Measurements from ENCODE around the gene NLRX1. TPM values are rescaled to one million over a fixed set of nuclear protein-coding genes. Genes with fewer than 3 reads are reported as not detected.
"Not testable (repeated sequence)": the region's sequence is repeated elsewhere in the genome, so short reads cannot be mapped to it uniquely, and the experiment has no call there.

The NLRX1 gene
- total RNA-seq, 2 donors from 2014 or later = 14.8 to 17.9 TPM

DNA sequence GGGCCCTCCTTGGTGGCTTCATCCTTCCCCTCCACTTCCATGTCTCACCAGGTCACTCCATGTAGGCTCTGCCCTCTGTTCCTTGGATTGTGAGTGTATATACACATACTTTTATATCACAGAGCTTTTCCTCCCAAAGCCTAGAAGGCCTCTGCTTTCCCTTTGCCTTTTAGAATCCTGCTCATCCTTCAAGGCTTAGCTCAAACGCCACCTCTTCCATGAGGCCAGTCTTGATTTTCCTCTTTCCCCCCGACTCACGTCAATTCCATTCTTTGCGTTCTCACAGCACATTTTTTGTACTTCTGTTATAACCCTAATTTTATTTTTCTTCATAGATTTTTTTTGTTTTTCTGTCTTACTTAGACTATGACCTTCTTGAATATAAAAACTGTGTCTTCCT lies 15.9 kb upstream of the NLRX1 start:
- intact Hi-C loops (cut with DNase I, micrococcal nuclease) = no loop called here
- DNase-seq = no peak
- ATAC-seq = no peak

DNA sequence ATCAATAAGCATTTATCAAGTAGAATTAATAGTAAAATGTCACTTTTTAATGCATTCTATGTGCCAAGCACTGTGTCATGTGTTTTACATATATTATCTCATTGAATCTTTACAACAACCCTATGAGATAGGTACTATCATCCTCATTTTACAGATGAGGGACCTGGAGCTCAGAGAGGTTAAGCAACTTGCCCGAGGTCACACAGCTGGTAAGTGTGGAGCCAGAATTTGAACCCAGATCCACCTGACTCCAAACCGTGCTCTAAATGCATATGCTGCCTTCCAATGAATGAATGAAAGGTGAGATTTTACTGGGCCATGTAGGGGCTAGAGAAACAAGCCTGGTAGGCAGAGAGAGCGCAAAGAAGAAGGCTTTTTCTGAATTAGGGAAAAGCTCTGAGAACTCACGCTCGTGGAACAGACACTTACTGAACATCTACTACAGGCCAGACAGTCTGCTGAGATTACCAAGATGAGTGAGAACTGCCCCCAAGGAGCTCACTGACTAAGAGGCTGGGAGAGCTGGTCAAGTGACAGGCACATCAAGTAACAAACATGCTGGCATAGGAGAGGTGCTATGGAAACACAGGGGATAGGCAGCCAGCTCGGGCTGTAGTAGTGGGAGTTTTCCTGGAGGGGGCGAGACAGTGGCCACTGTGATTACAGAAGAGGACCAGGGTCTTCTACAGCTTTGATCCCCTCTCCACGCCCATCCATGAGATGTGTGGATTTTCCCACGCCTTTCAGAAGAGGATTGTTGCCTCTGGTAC lies 15.3 kb upstream of the NLRX1 start:
- ATAC-seq (no peak), DNase-seq (no peak)
- intact Hi-C loops (cut with DNase I, micrococcal nuclease) = no loop called here

DNA sequence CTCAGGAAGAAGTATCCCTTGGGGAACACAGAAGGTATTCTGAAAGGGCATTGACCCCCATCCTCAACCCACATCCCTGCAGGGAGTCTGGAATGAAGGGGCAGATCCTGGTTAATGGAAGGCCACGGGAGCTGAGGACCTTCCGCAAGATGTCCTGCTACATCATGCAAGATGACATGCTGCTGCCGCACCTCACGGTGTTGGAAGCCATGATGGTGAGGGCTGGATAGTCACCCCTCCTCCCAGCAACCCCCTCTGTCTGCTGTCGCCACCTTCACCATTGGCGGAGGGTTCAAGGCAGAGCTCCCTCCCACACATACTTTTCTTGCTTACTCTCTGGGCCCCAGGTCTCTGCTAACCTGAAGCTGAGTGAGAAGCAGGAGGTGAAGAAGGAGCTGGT lies 14.3 kb upstream of the NLRX1 start:
- ATAC-seq (no peak), DNase-seq (no peak)
- intact Hi-C loops (cut with DNase I, micrococcal nuclease) = no loop called here

DNA sequence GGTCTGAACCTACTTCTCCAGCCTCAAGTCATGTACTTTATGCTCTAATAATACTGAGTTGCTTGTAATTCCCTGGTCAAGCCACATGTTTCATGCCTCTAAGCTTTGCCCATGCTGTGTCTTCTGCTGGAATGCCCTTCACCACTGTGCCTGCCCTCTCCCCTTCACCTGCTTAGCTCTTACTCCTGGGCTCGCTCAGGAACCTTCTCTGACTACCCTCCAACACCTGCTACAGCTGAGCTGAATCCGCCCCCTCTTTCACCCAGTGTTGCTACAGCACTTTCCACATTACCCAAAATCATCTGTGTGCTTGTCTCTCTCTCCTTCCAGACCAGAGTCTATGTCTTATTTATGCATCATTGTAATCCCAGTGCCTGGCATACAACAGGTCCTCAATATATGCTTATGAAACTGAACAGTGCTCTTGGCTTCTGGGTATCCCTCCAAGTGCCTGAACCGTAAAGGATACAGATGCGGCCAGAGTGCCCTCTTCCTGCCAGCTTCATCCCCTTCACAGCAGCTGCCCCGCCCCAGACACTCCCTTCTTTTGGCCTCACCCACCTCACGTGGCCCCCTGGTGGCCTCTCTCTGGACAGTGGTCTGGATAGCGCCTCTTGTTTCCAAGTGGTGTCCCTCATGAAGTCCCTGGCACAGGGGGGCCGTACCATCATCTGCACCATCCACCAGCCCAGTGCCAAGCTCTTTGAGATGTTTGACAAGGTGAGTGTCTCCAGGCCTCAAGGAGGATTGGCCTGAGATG lies 12.6 kb upstream of the NLRX1 start:
- intact Hi-C loops (cut with DNase I, micrococcal nuclease) = no loop called here
- peak in 1 of 2 donors; percentile 44 for DNase-seq
- peak; percentile 68 for ATAC-seq

DNA sequence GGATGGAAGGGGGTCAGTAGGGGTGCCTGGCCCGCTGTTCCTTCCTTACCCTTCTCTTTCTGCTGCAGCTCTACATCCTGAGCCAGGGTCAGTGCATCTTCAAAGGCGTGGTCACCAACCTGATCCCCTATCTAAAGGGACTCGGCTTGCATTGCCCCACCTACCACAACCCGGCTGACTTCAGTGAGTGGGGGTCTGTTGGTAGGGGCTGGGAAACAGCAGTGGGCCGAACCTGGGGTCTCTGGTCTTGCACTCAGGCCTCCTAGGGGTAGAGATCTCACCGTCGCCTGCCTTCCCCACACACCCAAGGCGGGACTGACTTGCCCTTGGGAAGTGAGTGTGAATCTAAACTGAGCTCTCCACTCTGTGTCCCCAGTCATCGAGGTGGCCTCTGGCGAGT lies 12.0 kb upstream of the NLRX1 start:
- intact Hi-C loops (cut with DNase I, micrococcal nuclease) = no loop called here
- ATAC-seq = no peak
- no peak for DNase-seq

DNA sequence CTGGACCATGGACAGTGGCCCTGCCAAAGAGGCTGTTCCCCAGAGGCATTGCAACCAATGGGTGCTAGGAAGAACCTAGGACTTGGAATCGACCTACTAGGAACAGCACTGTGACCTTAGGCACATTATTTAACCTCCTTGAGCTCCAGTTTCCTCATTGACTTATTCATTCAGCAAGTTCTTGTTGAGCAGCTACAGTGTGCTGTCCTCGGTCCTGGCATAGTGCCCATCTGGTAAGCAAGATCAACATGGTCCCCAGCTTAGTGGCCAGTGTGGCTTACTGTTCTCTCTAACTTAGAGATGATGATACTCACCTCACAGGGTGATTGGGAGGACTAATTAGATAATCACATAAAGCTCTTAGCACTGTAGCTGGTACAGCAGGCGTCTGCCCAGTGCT lies 11.5 kb upstream of the NLRX1 start:
- ATAC-seq = no peak
- intact Hi-C loops (cut with DNase I, micrococcal nuclease) = no loop called here

DNA sequence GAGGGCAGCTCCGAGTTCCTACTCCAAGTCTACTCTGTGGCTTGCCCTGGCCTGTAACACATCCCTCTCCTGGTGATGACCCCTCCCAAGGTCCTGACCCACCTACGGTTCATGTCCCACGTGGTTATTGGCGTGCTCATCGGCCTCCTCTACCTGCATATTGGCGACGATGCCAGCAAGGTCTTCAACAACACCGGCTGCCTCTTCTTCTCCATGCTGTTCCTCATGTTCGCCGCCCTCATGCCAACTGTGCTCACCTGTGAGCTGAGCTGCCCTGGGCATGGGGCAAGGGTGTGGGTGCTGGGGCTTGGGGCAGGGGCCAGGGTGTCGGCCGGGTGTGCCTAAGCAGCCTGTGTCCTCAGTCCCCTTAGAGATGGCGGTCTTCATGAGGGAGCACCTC lies 10.1 kb upstream of the NLRX1 start:
- no peak for DNase-seq
- intact Hi-C loops (cut with DNase I, micrococcal nuclease) = no loop called here
- no peak for ATAC-seq

More for the DNA sequence above, 11.5 kb upstream of the NLRX1 start:
- no peak for DNase-seq

DNA sequence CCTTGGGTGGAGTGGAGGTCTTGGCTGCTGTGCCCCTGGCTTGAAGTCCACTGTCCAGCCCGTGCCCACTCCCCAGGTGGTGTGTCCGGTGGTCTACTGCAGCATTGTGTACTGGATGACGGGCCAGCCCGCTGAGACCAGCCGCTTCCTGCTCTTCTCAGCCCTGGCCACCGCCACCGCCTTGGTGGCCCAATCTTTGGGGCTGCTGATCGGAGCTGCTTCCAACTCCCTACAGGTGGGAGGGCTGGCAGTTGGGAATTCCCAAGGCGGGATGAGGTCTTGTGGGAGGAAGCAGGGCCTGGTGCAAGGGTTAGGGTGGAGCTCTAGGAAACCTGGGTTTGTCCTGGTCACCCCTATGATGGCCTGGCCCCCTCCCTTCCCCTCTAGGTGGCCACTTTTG lies 8.4 kb upstream of the NLRX1 start:
- DNase-seq (no peak), ATAC-seq (no peak)
- intact Hi-C loops (cut with DNase I, micrococcal nuclease) = no loop called here

DNA sequence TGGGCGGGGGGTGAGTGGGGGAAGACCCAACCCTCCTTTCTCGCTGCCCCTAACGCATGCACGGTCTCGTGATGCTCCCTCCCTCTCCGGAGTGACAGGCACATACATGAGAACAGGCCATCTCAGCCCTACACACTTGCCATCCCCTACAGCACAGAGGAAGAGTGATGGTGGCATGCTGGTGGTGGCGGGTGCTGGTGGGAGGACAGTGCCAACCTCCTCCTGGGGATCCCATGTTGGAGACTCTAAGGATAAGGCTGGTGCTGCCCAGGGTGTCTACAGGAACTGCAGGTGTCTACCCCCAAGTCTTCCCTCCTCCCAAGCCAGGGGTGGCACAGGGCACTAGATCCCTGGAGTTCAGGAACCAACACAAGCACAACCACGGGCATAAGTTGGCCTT lies 6.7 kb upstream of the NLRX1 start:
- DNase-seq = no peak
- no peak for ATAC-seq
- intact Hi-C loops (cut with DNase I, micrococcal nuclease) = no loop called here

DNA sequence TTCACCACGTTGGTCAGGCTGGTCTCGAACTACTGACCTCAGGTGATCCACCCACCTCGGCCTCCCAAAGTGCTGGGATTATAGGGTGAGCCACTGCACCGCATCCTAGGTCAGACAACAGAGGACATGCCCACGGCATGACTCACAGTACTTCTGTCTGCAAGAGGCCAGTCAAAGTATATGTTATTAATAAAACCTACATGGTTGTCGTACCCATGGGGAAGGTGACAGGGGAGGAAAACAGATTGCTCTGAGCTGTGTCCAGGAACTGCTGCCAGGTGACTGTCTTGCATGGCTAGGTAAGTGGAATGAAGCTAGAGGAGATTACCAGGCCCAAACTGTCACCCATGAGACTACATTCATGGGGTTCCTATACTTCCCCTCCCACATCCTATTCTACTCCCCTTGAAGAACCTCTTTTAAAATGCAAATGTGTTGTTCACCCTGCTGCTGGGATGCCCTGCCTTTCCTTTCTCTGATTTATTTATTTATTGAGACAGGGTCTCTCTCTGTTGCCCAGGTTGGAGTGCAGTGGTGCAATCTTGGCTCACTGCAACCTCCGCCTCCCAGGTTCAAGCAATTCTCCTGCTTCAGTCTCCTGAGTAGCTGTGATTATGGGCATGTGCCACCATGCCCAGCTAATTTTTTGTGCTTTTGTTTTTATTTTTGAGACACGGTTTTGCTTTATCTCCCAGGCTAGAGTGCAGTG lies 2.0 kb upstream of the NLRX1 start:
- intact Hi-C loops (cut with DNase I, micrococcal nuclease) = no loop called here
- no peak for DNase-seq
- no peak for ATAC-seq

DNA sequence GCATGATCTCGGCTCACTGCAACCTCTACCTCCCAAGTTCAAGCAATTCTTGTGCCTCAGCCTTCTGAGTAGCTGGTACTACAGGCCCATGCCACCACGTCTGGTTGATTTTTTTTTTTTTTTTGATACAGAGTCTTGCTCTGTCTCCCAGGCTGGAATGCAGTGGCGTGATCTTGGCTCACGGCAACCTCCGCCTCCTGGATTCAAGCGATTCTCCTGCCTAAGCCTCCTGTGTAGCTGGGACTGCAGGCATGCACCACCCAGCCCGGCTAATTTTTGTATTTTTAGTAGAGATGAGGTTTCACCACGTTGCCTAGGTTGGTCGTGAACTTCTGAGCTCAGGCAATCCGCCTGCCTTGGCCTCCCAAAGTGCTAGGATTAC lies 1.5 kb upstream of the NLRX1 start:
- intact Hi-C loops (cut with DNase I, micrococcal nuclease); ATAC-seq; DNase-seq: not testable (repeated sequence)

DNA sequence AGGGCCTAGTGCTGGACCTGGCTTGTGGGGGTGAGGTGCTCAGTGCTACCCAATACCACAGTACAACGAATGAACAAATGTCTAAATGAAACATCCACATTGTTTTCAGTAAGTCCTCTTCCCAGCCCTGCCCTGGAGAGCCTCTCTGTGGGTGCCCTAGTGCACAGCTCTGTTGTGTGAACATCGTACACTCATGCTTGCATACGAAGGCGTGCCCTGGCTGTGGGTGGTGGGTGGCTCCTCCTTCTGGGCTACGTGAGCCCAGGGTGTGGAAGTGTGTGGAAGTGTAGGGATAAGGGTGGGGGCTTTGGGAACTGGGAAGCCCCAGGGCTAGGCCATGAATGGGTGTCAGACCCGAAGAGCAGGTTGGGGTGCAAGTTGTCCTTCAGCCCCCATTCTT lies 592 bp upstream of the NLRX1 start:
- peak; percentile 70 for ATAC-seq
- peak; percentile 51 to 53 for DNase-seq
- intact Hi-C loops (cut with DNase I, micrococcal nuclease) = no loop called here

DNA sequence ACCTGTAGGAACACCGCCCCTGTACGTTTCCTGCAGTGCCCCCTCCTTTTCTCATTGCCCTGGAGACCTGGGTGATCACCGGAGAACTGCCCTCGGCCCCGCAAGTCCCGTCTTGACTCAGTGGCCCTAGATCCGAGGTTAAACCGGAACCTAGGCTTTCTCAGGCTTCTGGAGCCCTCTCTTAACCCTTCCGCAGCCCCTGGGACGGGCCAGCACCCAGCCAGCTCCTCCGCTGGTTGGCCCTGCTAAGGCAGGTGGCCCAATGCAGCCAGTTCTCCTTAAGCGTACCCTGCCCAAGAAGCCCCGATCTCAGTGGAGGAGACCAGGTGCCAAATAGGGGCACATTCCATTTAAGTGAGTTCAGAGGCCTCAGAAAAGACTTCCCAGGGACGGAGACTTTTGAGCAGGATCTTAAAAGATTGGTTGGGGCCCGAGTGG lies 776 bp downstream of the NLRX1 start:
- intact Hi-C loops (cut with DNase I, micrococcal nuclease) = no loop called here
- peak; percentile 30 for ATAC-seq
- DNase-seq = peak in 1 of 2 donors; percentile 51

DNA sequence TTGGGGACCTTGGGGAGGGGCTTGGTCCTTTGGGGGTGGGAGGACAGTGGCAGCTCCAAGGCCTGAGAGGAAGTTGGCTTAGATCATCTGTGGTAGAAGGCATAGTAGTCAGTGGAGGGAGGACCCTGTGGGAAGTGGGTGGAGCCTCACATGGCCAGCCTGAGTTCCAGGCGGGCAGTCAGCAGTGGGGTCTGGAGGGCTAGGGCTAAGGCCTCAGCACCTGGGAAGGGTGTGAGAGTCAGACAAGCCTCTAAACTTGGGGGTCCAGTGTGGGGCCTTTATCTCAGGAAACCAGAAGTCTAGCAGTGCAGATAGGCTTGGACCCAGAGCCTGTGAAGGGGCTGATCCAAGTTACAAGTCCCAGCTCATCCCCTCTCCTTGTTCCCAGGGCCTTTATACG lies 4.0 kb downstream of the NLRX1 start:
- DNase-seq (no peak), ATAC-seq (no peak)
- intact Hi-C loops (cut with DNase I, micrococcal nuclease) = no loop called here

DNA sequence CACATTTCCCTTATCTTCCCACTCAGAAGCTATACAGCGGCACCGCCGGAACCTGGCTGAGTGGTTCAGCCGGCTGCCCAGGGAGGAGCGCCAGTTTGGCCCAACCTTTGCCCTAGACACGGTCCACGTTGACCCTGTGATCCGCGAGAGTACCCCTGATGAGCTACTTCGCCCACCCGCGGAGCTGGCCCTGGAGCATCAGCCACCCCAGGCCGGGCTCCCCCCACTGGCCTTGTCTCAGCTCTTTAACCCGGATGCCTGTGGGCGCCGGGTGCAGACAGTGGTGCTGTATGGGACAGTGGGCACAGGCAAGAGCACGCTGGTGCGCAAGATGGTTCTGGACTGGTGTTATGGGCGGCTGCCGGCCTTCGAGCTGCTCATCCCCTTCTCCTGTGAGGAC lies 4.9 kb downstream of the NLRX1 start:
- ATAC-seq (no peak), DNase-seq (no peak)
- intact Hi-C loops (cut with DNase I, micrococcal nuclease) = no loop called here

DNA sequence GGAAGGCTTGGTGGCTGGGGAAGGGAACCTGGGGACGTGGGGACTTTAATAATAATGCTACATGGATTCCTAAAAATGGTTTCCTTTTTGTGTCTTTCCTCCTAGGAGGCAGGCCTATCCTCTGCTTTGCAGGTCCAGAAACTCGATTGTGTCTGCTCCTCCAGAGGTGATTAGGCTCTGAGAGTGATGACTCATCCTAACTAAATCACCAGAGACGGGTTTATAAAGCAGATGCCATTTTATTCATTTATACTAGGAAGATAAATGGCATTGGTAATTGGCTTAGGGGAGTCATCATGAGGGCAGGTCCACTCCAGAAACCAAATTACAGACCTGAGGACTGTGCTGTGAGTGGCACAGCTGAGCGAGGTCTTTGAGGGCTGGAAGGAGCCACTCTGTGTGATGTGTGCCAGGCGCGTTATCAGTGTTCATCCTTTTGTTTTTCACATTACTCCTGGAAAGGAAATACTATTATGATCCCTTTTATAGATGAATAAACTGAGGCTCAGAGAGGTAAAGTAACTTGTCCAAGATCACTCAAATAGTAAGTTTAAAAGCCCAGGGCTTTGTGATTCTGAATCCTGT lies 7.1 kb downstream of the NLRX1 start:
- DNase-seq = no peak
- ATAC-seq = peak; percentile 46
- intact Hi-C loops (cut with DNase I, micrococcal nuclease) = no loop called here

DNA sequence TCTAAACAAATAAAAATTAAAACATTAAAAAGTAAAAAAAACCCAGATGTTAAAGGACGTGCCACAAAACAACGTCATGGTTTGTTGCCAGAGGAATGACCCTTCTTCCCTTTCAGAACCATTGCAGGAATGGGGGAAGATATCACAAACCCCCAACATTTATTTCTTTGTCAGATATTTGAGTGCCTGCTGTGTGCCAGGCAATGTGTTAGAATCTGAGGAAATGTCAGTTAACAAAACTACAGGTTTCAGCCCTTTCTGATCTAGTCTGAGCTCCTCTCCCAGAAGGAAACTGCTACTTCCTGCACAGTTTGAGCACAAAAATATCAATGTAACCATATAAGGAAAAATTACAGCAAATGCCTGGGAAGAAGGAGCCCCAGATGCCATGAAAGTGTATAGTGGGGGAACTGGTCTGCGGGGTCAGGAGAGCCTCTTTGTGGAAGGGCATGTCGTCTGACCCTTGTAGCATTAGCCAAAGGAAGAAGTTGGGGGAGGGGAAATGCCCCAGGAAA lies 9.7 kb downstream of the NLRX1 start:
- no peak for ATAC-seq
- intact Hi-C loops (cut with DNase I, micrococcal nuclease) = no loop called here
- DNase-seq = no peak

DNA sequence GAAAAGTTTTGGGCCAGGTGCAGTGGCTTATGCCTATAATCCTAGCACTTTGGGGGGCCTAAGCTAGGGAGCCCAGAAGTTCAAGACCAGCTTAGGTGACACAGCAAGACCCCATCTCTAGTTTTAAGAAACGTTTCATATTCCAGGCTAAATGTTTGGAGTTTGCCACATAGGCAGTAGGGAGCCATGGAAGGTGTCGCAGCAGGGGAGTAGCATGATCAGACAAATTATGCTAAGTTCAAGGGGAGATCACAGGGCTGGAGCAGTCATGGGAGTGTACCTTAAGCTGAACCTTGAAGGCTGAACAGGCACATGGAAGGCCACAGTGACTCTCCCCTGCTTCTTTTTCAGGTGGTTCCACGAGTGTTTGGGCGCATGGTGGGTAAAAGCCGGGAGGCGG lies 10.8 kb downstream of the NLRX1 start:
- ATAC-seq = no peak
- intact Hi-C loops (cut with DNase I, micrococcal nuclease) = no loop called here
- no peak for DNase-seq

DNA sequence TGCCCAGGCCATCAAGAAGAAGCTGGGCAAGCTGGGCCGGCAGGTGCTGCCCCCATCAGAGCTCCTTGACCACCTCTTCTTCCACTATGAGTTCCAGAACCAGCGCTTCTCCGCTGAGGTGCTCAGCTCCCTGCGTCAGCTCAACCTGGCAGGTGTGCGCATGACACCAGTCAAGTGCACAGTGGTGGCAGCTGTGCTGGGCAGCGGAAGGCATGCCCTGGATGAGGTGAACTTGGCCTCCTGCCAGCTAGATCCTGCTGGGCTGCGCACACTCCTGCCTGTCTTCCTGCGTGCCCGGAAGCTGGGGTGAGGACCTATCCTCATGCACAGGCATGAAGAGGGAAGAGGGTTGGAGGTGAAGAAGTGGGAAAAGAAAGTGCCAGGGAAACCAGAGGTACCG lies 11.5 kb downstream of the NLRX1 start:
- DNase-seq (no peak), ATAC-seq (no peak)
- intact Hi-C loops (cut with DNase I, micrococcal nuclease) = no loop called here
